ENCODE measurements around the gene LTN1. TPM values are rescaled to one million over a fixed set of nuclear protein-coding genes. Genes with fewer than 3 reads are reported as not detected.

LTN1 gene
- total RNA-seq, 1 donor from 2014 or later = 22.0 TPM

- H3K27me3 ChIP-seq (ENCODE audit: low read depth) = no peaks in the 10 kb centered on the region
- no peaks in the 10 kb centered on the region for H3K9me3 ChIP-seq
- intact Hi-C loops (cut with DNase I) = no loop called here
- H3K27ac ChIP-seq = no peak overlapping the region
- DNase-seq = no peak
- TF ChIP-seq CTCF (IDR thresholded peaks at IDR 0.05) = no peak
- H3K4me1 ChIP-seq = no peaks in the 10 kb centered on the region
- no peak for ATAC-seq
- no peak overlapping the region for H3K4me3 ChIP-seq
- H3K36me3 ChIP-seq = peaks cover 93% of the 10 kb centered on the region
Observed at GRCh38 chr21:28982637-28983036, 10.0 kb downstream of the LTN1 start.

- Histone ChIP-seq H3K27ac (no peak overlapping the region), H3K27me3 (ENCODE audit: low read depth) (no peaks in the 10 kb centered on the region), H3K9me3 (no peaks in the 10 kb centered on the region), H3K36me3 (peaks cover 94% of the 10 kb centered on the region), H3K4me3 (no peak overlapping the region), H3K4me1 (no peaks in the 10 kb centered on the region)
- no peak for TF ChIP-seq CTCF (IDR thresholded peaks at IDR 0.05)
- no peak for DNase-seq
- no peak for ATAC-seq
- intact Hi-C loops (cut with DNase I) = no loop called here
Observed at GRCh38 chr21:28979092-28979491, 13.6 kb downstream of the LTN1 start.

DNA sequence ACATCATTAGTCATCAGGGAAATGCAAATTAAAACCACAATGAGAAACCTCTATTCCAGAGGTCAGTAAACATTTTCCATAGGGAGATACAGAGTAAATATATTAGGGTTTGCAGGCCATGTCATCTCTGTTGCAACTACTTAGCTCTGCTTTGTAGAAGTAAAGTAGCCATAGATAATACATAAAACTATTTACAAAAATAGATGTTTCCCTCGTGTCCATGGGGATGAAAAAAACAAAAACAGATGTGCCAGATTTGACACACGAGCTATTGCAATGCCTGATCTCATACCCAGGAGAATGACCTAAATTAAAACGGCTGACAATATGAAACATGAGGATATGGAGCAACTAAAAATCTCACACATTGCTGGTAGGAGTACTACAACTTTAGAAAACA, 17.3 kb downstream of the LTN1 start:
- no peaks in the 10 kb centered on the region for H3K27me3 ChIP-seq (ENCODE audit: low read depth)
- ATAC-seq = no peak
- H3K4me3 ChIP-seq = no peak overlapping the region
- H3K36me3 ChIP-seq = peaks cover 88% of the 10 kb centered on the region
- no peaks in the 10 kb centered on the region for H3K9me3 ChIP-seq
- H3K27ac ChIP-seq = no peak overlapping the region
- H3K4me1 ChIP-seq = no peaks in the 10 kb centered on the region
- DNase-seq = no peak
- intact Hi-C loops (cut with DNase I) = no loop called here
- TF ChIP-seq CTCF (IDR thresholded peaks at IDR 0.05) = no peak

- no peaks in the 10 kb centered on the region for H3K27me3 ChIP-seq (ENCODE audit: low read depth)
- no peak overlapping the region for H3K4me3 ChIP-seq
- DNase-seq (no peak), ATAC-seq (no peak)
- intact Hi-C loops (cut with DNase I) = no loop called here
- no peak overlapping the region for H3K27ac ChIP-seq
- H3K36me3 ChIP-seq = peaks cover 88% of the 10 kb centered on the region
- no peaks in the 10 kb centered on the region for H3K9me3 ChIP-seq
- TF ChIP-seq CTCF (IDR thresholded peaks at IDR 0.05) = no peak
- no peaks in the 10 kb centered on the region for H3K4me1 ChIP-seq
Observed at GRCh38 chr21:28974531-28975227, 18.0 kb downstream of the LTN1 start.

DNA sequence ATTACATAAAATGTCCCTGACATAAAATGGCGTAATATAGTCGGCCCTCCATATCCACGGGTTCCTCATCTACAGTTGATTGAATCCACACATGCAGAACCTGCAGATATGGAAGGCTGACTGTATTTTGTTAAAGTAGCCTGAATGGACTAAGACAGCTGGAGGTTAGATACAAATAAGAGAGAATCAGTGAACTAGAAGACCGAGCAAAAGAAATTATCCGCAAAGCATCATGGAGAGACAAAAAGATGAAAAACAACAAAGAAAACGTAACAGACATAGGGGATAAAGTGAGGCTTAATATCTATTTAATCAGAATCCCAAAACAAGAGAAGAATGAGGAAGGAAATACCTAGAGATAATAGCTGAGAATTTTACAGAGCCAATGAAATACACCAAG, 20.3 kb downstream of the LTN1 start:
- intact Hi-C loops (cut with DNase I) = no loop called here
- Histone ChIP-seq H3K27ac (no peak overlapping the region), H3K36me3 (peaks cover 86% of the 10 kb centered on the region), H3K9me3 (no peaks in the 10 kb centered on the region), H3K4me1 (no peaks in the 10 kb centered on the region), H3K4me3 (no peak overlapping the region), H3K27me3 (ENCODE audit: low read depth) (no peaks in the 10 kb centered on the region)
- DNase-seq (no peak), ATAC-seq (no peak)
- TF ChIP-seq CTCF (IDR thresholded peaks at IDR 0.05) = no peak
